Caco-2 (cell line): ENCODE results near the gene PI16. TPM values are rescaled to one million over a fixed set of nuclear protein-coding genes. Genes with fewer than 3 reads are reported as not detected.
"Not testable (repeated sequence)": the region's sequence is repeated elsewhere in the genome, so short reads cannot be mapped to it uniquely, and the experiment has no call there.

Experiments used
- BruUV-seq: library from RNA; stranded (reverse); fragments of 400-500 nt; replicated peaks from 2 replicates; lab custom pipeline; 2021; lab: Mats Ljungman, UMichigan
- CTCF ChIA-PET: fragments of 300-600 bp; sonication (Branson Sonifier 250); formaldehyde crosslinking; loops from one replicate; lab custom pipeline; 2022; ENCODE audit warnings: antibody characterized with exemption; lab: Charles Lee
- POLR2A ChIA-PET: fragments of 300-600 bp; sonication (Branson Sonifier 250); formaldehyde crosslinking; loops from one replicate; lab custom pipeline; 2022; ENCODE audit warnings: antibody characterized with exemption; lab: Charles Lee
- DNase-seq, 2 experiments: peaks; one replicate each; pipeline versions ENCODE4 v3.0.0 to v3.0.0-alpha.2; 2020 to 2022
- H3K27me3 ChIP-seq: replicated peaks from 2 replicates; pipeline ENCODE4 v1.6.0; 2011; ENCODE audit warnings: low read length; ENCODE audit not compliant: control insufficient read depth, insufficient read depth
- H3K36me3 ChIP-seq: 2 replicates; pipeline ENCODE4 v1.5.1; 2011; ENCODE audit warnings: low read length; ENCODE audit not compliant: control insufficient read depth, insufficient read depth
- H3K4me1 ChIP-seq: fragments of 250-450 bp; sonication (Bioruptor Pico); 2 replicates; pipeline ENCODE4 v1.5.1; 2020; ENCODE audit warnings: mild to moderate bottlenecking
- H3K4me3 ChIP-seq: 2 replicates; pipeline ENCODE4 v1.5.1; 2011; ENCODE audit warnings: low read depth, mild to moderate bottlenecking, control low read depth, low read length
- H3K9me3 ChIP-seq: fragments of 250-450 bp; sonication (Bioruptor Pico); 2 replicates; pipeline ENCODE4 v1.5.1; 2020; ENCODE audit warnings: mild to moderate bottlenecking, moderate library complexity
- H3K27ac Mint-ChIP-seq: one replicate; pipeline ENCODE4 v1.8.0; 2022; ENCODE audit warnings: mixed read lengths; ENCODE audit not compliant: unreplicated experiment
- H3K27me3 Mint-ChIP-seq: one replicate; pipeline ENCODE4 v1.8.0; 2022; ENCODE audit warnings: mixed read lengths; ENCODE audit not compliant: insufficient read depth, unreplicated experiment
- H3K36me3 Mint-ChIP-seq: one replicate; pipeline ENCODE4 v1.8.0; 2022; ENCODE audit warnings: mild to moderate bottlenecking, mixed read lengths; ENCODE audit not compliant: insufficient read depth, unreplicated experiment
- H3K4me1 Mint-ChIP-seq: one replicate; pipeline ENCODE4 v1.8.0; 2022; ENCODE audit warnings: low read depth, mixed read lengths; ENCODE audit not compliant: unreplicated experiment
- H3K4me3 Mint-ChIP-seq: one replicate; pipeline ENCODE4 v1.8.0; 2022; ENCODE audit warnings: mild to moderate bottlenecking, moderate library complexity, mixed read lengths; ENCODE audit not compliant: unreplicated experiment
- H3K9me3 Mint-ChIP-seq: one replicate; pipeline ENCODE4 v1.8.0; 2022; ENCODE audit warnings: mixed read lengths; ENCODE audit not compliant: unreplicated experiment
- CTCF ChIP-seq, 2 experiments: fragments of 200-600 bp in 1 of 2; IDR thresholded peaks; 1 replicate in 1 of 2; 2 replicates in 1 of 2; pipeline versions ENCODE4 v1.5.1 to v1.8.0; 2011 to 2022; ENCODE audit warnings: antibody characterized with exemption in 1 of 2, control low read depth in 1 of 2, inconsistent platforms in 1 of 2, low read depth in 1 of 2, low read length in 1 of 2, mild to moderate bottlenecking in 1 of 2, moderate library complexity in 1 of 2; ENCODE audit not compliant: insufficient read depth in 1 of 2, severe bottlenecking in 1 of 2, unreplicated experiment in 1 of 2
- intact Hi-C: fragments of 100-400 bp; cut with micrococcal nuclease; formaldehyde crosslinking; loops from one replicate; pipeline ENCODE4 v1.10.0; 2022; ENCODE audit not compliant: unreplicated experiment
- total RNA-seq: library from RNA; stranded (reverse); gene quantifications from 2 replicates; pipeline ENCODE4 v1.2.3, GENCODE V29; 2022

Gene PI16
- total RNA-seq, 1 experiment from 2014 or later = not detected

GRCh38 chr6:36947570-36948351, 6.8 kb upstream of the PI16 start:
- no peaks in the 10 kb centered on the region for H3K4me1 Mint-ChIP-seq
- no peaks in the 10 kb centered on the region for H3K36me3 Mint-ChIP-seq
- CTCF ChIA-PET = no interaction called here
- H3K9me3 ChIP-seq = no peaks in the 10 kb centered on the region
- H3K4me1 ChIP-seq = no peaks in the 10 kb centered on the region
- H3K27me3 Mint-ChIP-seq = peaks cover 6% of the 10 kb centered on the region
- intact Hi-C loops = no loop called here
- H3K4me3 Mint-ChIP-seq = no peak overlapping the region
- no TSS peak for BruUV-seq
- no peak overlapping the region for H3K27ac Mint-ChIP-seq
- no peaks in the 10 kb centered on the region for H3K36me3 ChIP-seq
- H3K27me3 ChIP-seq = no peaks in the 10 kb centered on the region
- POLR2A ChIA-PET = no interaction called here
- DNase-seq = no peak
- H3K9me3 Mint-ChIP-seq = peaks cover 9% of the 10 kb centered on the region
- no peak overlapping the region for H3K4me3 ChIP-seq
- no peak for TF ChIP-seq CTCF (IDR thresholded peaks at IDR 0.05; ENCODE audit: insufficient read depth in 1 of 2, low read depth in 1 of 2, low read length in 1 of 2, severe bottlenecking in 1 of 2, unreplicated experiment in 1 of 2)

GRCh38 chr6:36949076-36949475, 5.5 kb upstream of the PI16 start:
- CTCF ChIA-PET = not testable (repeated sequence)

GRCh38 chr6:36949636-36950035, 4.9 kb upstream of the PI16 start:
- intact Hi-C loops = no loop called here
- Histone ChIP-seq H3K36me3 (no peaks in the 10 kb centered on the region), H3K9me3 (no peaks in the 10 kb centered on the region), H3K4me3 (no peak overlapping the region), H3K27me3 (no peaks in the 10 kb centered on the region), H3K4me1 (no peaks in the 10 kb centered on the region)
- Mint-ChIP-seq H3K27ac (no peak overlapping the region), H3K36me3 (no peaks in the 10 kb centered on the region), H3K4me1 (no peaks in the 10 kb centered on the region), H3K4me3 (no peak overlapping the region), H3K9me3 (peaks cover 9% of the 10 kb centered on the region), H3K27me3 (peaks cover 3% of the 10 kb centered on the region)
- CTCF ChIA-PET = no interaction called here
- no TSS peak for BruUV-seq
- TF ChIP-seq CTCF (IDR thresholded peaks at IDR 0.05; ENCODE audit: insufficient read depth in 1 of 2, low read depth in 1 of 2, low read length in 1 of 2, severe bottlenecking in 1 of 2, unreplicated experiment in 1 of 2) = no peak
- POLR2A ChIA-PET = no interaction called here
- no peak for DNase-seq

More at GRCh38 chr6:36949076-36949475, 5.5 kb upstream of the PI16 start:
- H3K4me1 ChIP-seq, H3K9me3 ChIP-seq, H3K4me1 Mint-ChIP-seq, H3K4me3 Mint-ChIP-seq, H3K36me3 Mint-ChIP-seq, BruUV-seq, H3K36me3 ChIP-seq, H3K27ac Mint-ChIP-seq, H3K9me3 Mint-ChIP-seq, H3K27me3 ChIP-seq, H3K4me3 ChIP-seq, H3K27me3 Mint-ChIP-seq, intact Hi-C loops, DNase-seq, POLR2A ChIA-PET: not testable (repeated sequence)
